ENCODE results near the gene XKR7.

DNA sequence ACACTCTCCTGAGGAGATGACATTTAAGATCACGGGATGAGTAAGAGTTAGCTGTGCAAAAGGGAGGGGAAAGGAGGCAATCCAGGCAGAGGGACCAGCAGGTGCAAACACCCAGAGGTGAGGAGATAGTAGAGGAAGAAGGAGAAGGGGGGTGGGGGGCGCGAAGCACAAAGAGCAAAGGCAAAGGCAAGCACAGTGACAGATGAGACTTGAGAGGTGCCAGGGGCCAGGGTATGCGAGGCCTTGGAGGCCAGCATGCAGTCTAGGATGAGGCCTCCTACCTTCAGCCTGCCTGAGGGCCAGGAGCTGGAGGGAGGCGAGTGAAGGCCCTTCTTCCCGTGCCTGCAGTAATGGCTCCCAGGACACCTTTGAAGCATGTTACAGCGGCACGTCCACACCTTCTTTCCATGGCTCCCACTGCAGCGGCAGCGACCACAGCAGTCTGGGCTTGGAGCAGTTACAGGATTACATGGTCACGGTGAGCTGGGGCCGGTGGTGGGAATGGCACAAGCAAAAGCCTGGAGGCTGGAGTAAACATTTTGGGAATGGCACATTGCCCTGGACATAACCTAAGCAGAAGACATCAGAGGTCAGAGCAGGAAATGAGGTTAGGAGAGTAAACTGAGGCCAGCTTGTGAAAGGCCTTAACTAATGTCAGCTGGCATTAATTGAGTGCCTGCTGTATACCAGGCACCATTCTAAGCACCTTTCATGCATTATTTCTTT, 60.9 kb downstream of the XKR7 start:
- no peak for TF ChIP-seq RARB (CRISPR knock-in tag; IDR thresholded peaks at IDR 0.05)
- no peak for TF ChIP-seq PPARA (CRISPR knock-in tag; IDR thresholded peaks at IDR 0.05; ENCODE audit: borderline replicate concordance)
- no peak for TF ChIP-seq ISL1 (CRISPR knock-in tag; IDR thresholded peaks at IDR 0.05)
- TF ChIP-seq ZFP30 (CRISPR knock-in tag; IDR thresholded peaks at IDR 0.05): no peak
- TF ChIP-seq, protein P1, sequence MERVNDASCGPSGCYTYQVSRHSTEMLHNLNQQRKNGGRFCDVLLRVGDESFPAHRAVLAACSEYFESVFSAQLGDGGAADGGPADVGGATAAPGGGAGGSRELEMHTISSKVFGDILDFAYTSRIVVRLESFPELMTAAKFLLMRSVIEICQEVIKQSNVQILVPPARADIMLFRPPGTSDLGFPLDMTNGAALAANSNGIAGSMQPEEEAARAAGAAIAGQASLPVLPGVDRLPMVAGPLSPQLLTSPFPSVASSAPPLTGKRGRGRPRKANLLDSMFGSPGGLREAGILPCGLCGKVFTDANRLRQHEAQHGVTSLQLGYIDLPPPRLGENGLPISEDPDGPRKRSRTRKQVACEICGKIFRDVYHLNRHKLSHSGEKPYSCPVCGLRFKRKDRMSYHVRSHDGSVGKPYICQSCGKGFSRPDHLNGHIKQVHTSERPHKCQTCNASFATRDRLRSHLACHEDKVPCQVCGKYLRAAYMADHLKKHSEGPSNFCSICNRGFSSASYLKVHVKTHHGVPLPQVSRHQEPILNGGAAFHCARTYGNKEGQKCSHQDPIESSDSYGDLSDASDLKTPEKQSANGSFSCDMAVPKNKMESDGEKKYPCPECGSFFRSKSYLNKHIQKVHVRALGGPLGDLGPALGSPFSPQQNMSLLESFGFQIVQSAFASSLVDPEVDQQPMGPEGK (CRISPR knock-in tag; IDR thresholded peaks at IDR 0.05; ENCODE audit: borderline replicate concordance): no peak
